GM20000 (cell line): ENCODE results near the gene REEP3.

ENCODE experiments used
- DNase-seq: peaks from one replicate; pipeline ENCODE4 v3.0.0; 2012; ENCODE audit warnings: low spot score
- CTCF ChIP-seq: IDR thresholded peaks from 2 replicates; pipeline ENCODE4 v1.5.1; 2012; ENCODE audit warnings: mild to moderate bottlenecking, control low read depth; ENCODE audit errors: extremely low read depth, missing control alignments

REEP3 gene, protein sequence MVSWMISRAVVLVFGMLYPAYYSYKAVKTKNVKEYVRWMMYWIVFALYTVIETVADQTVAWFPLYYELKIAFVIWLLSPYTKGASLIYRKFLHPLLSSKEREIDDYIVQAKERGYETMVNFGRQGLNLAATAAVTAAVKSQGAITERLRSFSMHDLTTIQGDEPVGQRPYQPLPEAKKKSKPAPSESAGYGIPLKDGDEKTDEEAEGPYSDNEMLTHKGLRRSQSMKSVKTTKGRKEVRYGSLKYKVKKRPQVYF

GRCh38 chr10:63520500-63521415, at the start of gene REEP3:
REEP3 (plus strand) TSS chr10:63521401; CDS start chr10:63521546, 145 bp downstream.
- DNase-seq = peak; percentile 91
- TF ChIP-seq CTCF = no peak

DNA sequence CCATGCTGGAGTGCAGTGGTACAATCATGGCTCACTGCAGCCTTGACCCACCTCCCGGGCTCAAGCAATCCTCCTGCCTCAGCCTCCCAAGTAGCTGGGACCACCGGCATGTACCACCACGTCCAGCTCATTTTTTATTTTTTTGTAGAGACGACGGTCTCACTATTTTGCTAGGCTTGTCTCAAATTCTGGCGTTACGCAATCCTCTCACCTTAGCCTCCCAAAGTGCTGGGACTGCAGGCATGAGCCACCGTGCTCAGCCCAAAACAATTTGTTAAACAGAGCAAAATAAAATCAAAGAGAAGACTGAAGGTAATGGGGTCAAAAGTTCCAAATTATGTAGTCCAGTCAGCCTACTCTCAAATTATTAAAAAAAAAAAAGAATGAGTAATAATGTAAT, 46.7 kb upstream of the REEP3 start:
- no peak for TF ChIP-seq CTCF
- no peak for DNase-seq

DNA sequence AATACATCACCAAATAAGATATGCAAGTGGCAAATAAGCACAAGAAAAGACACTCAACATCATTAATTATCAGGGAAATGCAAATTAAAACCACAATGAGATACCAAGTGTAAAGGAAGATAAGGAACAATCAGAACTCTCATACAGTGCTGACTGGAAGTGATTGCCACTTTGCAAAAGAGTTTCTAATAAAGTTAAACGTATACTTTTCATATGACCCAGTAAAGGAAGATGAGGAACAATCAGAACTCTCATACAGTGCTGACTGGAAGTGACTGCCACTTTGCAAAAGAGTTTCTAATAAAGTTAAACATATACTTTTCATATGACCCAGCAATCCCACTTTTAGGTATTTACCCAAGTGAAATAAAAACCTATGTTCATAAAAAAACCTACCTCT, 43.3 kb upstream of the REEP3 start:
- no peak for DNase-seq
- no peak for TF ChIP-seq CTCF

GRCh38 chr10:63478564-63478963, 42.6 kb upstream of the REEP3 start:
- TF ChIP-seq CTCF = no peak
- no peak for DNase-seq

GRCh38 chr10:63480237-63480636, 41.0 kb upstream of the REEP3 start:
- no peak for DNase-seq
- no peak for TF ChIP-seq CTCF

DNA sequence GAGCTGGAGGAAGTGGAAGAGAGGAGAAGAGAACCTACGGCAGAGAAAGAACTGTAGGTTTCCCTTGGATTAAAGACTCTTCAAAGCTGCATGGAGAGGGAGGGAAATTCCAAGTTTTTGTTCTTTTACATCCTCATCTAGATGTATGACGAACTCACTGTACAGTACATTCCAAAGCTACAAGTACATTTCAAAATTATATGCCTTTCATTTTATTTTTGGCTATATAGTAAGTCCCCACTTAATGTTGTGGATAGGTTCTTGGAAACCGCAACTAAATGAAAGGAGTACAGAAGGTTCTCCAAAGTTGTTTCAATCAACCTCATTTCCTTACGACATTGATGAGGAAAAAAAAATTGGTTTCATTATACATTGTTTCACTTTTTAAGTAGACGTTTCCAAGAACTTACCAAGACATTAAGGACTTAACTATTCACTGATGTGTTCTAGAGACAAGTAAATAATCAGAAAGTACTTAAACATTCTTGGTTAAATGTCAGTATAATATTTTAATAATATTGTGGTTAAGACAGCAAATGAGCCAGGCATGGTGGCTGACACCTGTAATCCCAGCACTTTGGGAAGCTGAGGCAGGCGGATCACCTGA, 39.3 kb upstream of the REEP3 start:
- TF ChIP-seq CTCF = no peak

GRCh38 chr10:63483983-63484382, 37.2 kb upstream of the REEP3 start:
- TF ChIP-seq CTCF = no peak
- no peak for DNase-seq

More for the DNA sequence above, 39.3 kb upstream of the REEP3 start:
- no peak for DNase-seq
